Nephron (organoid): Measurements from ENCODE around the gene CCDC141.

ENCODE experiments used
- H3K27ac Mint-ChIP-seq, 3 experiments: 2 replicates each; pipeline ENCODE4 v1.8.0; 2020; ENCODE audit warnings: mixed read lengths in 3 of 3, mild to moderate bottlenecking in 2 of 3, moderate library complexity in 1 of 3
- H3K27me3 Mint-ChIP-seq: 2 replicates; pipeline ENCODE4 v1.8.0; 2021; ENCODE audit warnings: low read depth, mild to moderate bottlenecking, moderate library complexity, mixed read lengths
- H3K36me3 Mint-ChIP-seq: 2 replicates; pipeline ENCODE4 v1.8.0; 2020; ENCODE audit warnings: low read depth, mixed read lengths
- H3K4me1 Mint-ChIP-seq: 2 replicates; pipeline ENCODE4 v1.8.0; 2020; ENCODE audit warnings: mixed read lengths
- H3K4me3 Mint-ChIP-seq, 3 experiments: 2 replicates each; pipeline ENCODE4 v1.8.0; 2020; ENCODE audit warnings: mild to moderate bottlenecking in 3 of 3, mixed read lengths in 3 of 3, moderate library complexity in 2 of 3
- H3K9me3 Mint-ChIP-seq: 2 replicates; pipeline ENCODE4 v1.8.0; 2020; ENCODE audit warnings: mixed read lengths
- CTCF ChIP-seq, 3 experiments: fragments of 200-600 bp; sonication (generic); IDR thresholded peaks; one replicate each; pipeline ENCODE4 v1.5.0; 2021; ENCODE audit warnings: antibody characterized with exemption in 3 of 3; ENCODE audit not compliant: unreplicated experiment in 3 of 3

The CCDC141 gene

GRCh38 chr2:178949151-178949550 is 100.8 kb downstream of the CCDC141 start:
- H3K27ac Mint-ChIP-seq: no peak overlapping the region
- H3K27me3 Mint-ChIP-seq: no peaks in the 10 kb centered on the region
- peaks cover 12% of the 10 kb centered on the region for H3K4me1 Mint-ChIP-seq
- H3K9me3 Mint-ChIP-seq: peaks cover 4% of the 10 kb centered on the region
- H3K4me3 Mint-ChIP-seq: no peak overlapping the region
- TF ChIP-seq CTCF (IDR thresholded peaks at IDR 0.05; ENCODE audit: unreplicated experiment in 3 of 3): no peak
- no peaks in the 10 kb centered on the region for H3K36me3 Mint-ChIP-seq

GRCh38 chr2:178947006-178947405 is 102.9 kb downstream of the CCDC141 start:
- Mint-ChIP-seq H3K27me3 (no peaks in the 10 kb centered on the region), H3K27ac (peak overlapping the region in 2 of 3 experiments; percentile 3 to 43), H3K4me1 (peaks cover 12% of the 10 kb centered on the region), H3K9me3 (peaks cover 4% of the 10 kb centered on the region), H3K4me3 (no peak overlapping the region), H3K36me3 (no peaks in the 10 kb centered on the region)
- no peak for TF ChIP-seq CTCF (IDR thresholded peaks at IDR 0.05; ENCODE audit: unreplicated experiment in 3 of 3)

GRCh38 chr2:178946494-178946893 is 103.4 kb downstream of the CCDC141 start:
- TF ChIP-seq CTCF (IDR thresholded peaks at IDR 0.05; ENCODE audit: unreplicated experiment in 3 of 3): no peak
- peaks cover 12% of the 10 kb centered on the region for H3K4me1 Mint-ChIP-seq

GRCh38 chr2:178943745-178944144 is 106.2 kb downstream of the CCDC141 start:
- peaks cover 4% of the 10 kb centered on the region for H3K9me3 Mint-ChIP-seq
- H3K4me3 Mint-ChIP-seq: no peak overlapping the region
- H3K36me3 Mint-ChIP-seq: no peaks in the 10 kb centered on the region
- peaks cover 12% of the 10 kb centered on the region for H3K4me1 Mint-ChIP-seq
- H3K27me3 Mint-ChIP-seq: no peaks in the 10 kb centered on the region
- no peak for TF ChIP-seq CTCF (IDR thresholded peaks at IDR 0.05; ENCODE audit: unreplicated experiment in 3 of 3)
- no peak overlapping the region for H3K27ac Mint-ChIP-seq

More at GRCh38 chr2:178946494-178946893, 103.4 kb downstream of the CCDC141 start:
- Mint-ChIP-seq H3K27me3 (no peaks in the 10 kb centered on the region), H3K27ac (peak overlapping the region in 1 of 3 experiments; percentile 43), H3K36me3 (no peaks in the 10 kb centered on the region), H3K4me3 (no peak overlapping the region), H3K9me3 (peaks cover 4% of the 10 kb centered on the region)

- no peak for TF ChIP-seq CTCF (IDR thresholded peaks at IDR 0.05; ENCODE audit: unreplicated experiment in 3 of 3)
- Mint-ChIP-seq H3K36me3 (no peaks in the 10 kb centered on the region), H3K4me1 (no peaks in the 10 kb centered on the region), H3K9me3 (peaks cover 40% of the 10 kb centered on the region), H3K27me3 (no peaks in the 10 kb centered on the region), H3K27ac (no peak overlapping the region), H3K4me3 (no peak overlapping the region)
Measured at GRCh38 chr2:178934571-178934970, 115.4 kb downstream of the CCDC141 start.

GRCh38 chr2:178933493-178933892 is 116.4 kb downstream of the CCDC141 start:
- H3K36me3 Mint-ChIP-seq: no peaks in the 10 kb centered on the region
- H3K27ac Mint-ChIP-seq: no peak overlapping the region
- no peaks in the 10 kb centered on the region for H3K4me1 Mint-ChIP-seq
- H3K9me3 Mint-ChIP-seq: peaks cover 40% of the 10 kb centered on the region
- H3K27me3 Mint-ChIP-seq: no peaks in the 10 kb centered on the region
- H3K4me3 Mint-ChIP-seq: no peak overlapping the region
- no peak for TF ChIP-seq CTCF (IDR thresholded peaks at IDR 0.05; ENCODE audit: unreplicated experiment in 3 of 3)
